OCI-LY7 (cell line): ENCODE results near the gene RFT1.

Source experiments
- EZH2phosphoT487 ChIP-seq: fragments of 200-600 bp; sonication (generic); IDR thresholded peaks from 2 replicates; pipeline ENCODE4 v1.6.1; 2018; ENCODE audit warnings: low read depth, borderline replicate concordance, mild to moderate bottlenecking, mixed run types, antibody characterized with exemption, low read length, moderate library complexity, mixed read lengths
- TF ChIP-seq, protein P1 (sequence below): fragments of 200-600 bp; sonication (generic); conservative IDR thresholded peaks from 2 replicates; pipeline ENCODE4 v1.5.1; 2014; ENCODE audit warnings: mild to moderate bottlenecking, antibody characterized with exemption, low read length, moderate library complexity, mixed read lengths

DNA sequence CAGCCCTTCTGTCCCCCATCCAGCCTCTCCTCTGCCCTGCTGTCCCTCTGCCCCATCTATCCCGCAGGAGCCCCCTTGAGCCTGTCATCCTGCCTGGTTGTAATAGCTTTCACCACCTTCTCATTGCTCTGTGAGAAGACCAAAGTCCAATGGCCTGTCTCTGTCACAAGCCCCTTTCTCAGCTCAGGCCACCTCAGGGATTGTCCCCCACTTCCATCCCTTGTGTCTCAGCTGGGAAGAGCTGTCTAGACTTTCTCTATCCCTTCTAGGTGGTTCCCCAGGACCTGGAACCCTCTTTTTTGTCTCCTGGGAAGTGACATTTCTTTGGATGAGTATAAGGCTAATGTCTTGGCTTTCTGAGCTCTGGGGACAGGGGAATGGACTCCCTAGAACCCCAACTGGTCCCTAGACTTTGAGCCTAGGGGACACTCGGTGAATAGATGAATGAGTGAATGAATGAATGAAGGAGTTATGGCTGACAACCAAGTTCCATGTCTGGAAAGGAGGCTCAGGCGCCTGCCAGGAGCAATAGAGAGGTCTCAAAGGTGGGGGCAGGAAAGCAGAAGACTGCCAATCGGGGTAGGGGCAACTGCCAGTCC, 29.9 kb upstream of the RFT1 start:
- TF ChIP-seq, protein P1, sequence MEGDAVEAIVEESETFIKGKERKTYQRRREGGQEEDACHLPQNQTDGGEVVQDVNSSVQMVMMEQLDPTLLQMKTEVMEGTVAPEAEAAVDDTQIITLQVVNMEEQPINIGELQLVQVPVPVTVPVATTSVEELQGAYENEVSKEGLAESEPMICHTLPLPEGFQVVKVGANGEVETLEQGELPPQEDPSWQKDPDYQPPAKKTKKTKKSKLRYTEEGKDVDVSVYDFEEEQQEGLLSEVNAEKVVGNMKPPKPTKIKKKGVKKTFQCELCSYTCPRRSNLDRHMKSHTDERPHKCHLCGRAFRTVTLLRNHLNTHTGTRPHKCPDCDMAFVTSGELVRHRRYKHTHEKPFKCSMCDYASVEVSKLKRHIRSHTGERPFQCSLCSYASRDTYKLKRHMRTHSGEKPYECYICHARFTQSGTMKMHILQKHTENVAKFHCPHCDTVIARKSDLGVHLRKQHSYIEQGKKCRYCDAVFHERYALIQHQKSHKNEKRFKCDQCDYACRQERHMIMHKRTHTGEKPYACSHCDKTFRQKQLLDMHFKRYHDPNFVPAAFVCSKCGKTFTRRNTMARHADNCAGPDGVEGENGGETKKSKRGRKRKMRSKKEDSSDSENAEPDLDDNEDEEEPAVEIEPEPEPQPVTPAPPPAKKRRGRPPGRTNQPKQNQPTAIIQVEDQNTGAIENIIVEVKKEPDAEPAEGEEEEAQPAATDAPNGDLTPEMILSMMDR = no peak
- no peak for TF ChIP-seq EZH2phosphoT487
